Smooth muscle cell (in vitro differentiated cells): ENCODE data around the gene IGLL5. TPM values are rescaled to one million over a fixed set of nuclear protein-coding genes. Genes with fewer than 3 reads are reported as not detected.

ENCODE experiments used
- DNase-seq: peaks from one replicate; lab custom pipeline; 2025; ENCODE audit not compliant: unreplicated experiment; lab: John Stamatoyannopoulos, UW
- H2AFZ ChIP-seq: fragments of 200-600 bp; sonication (generic); 2 replicates; pipeline ENCODE4 v1.6.0; 2016; ENCODE audit warnings: antibody characterized with exemption, low read depth, mild to moderate bottlenecking
- H3F3A ChIP-seq: fragments of 200-600 bp; sonication (generic); 2 replicates; pipeline ENCODE4 v1.6.0; 2017; ENCODE audit warnings: antibody characterized with exemption, low read depth
- H3K27ac ChIP-seq: fragments of 200-600 bp; sonication (generic); 2 replicates; pipeline ENCODE4 v1.5.1; 2016; ENCODE audit warnings: low read depth, mild to moderate bottlenecking
- H3K27me3 ChIP-seq: fragments of 200-600 bp; sonication (generic); 2 replicates; pipeline ENCODE4 v1.6.1; 2016; ENCODE audit warnings: low read depth, mild to moderate bottlenecking
- H3K36me3 ChIP-seq: fragments of 200-600 bp; sonication (generic); 2 replicates; pipeline ENCODE4 v1.5.1; 2016; ENCODE audit warnings: low read depth
- H3K4me1 ChIP-seq: fragments of 200-600 bp; sonication (generic); 2 replicates; pipeline ENCODE4 v1.5.1; 2016; ENCODE audit warnings: low read depth
- H3K4me2 ChIP-seq: fragments of 200-600 bp; sonication (generic); 2 replicates; pipeline ENCODE4 v1.6.0; 2016; ENCODE audit warnings: mild to moderate bottlenecking
- H3K4me3 ChIP-seq: fragments of 200-600 bp; sonication (generic); 2 replicates; pipeline ENCODE4 v1.5.1; 2016; ENCODE audit warnings: mild to moderate bottlenecking
- H3K79me2 ChIP-seq: fragments of 200-600 bp; sonication (generic); 2 replicates; pipeline ENCODE4 v1.6.0; 2016; ENCODE audit warnings: low read depth, mild to moderate bottlenecking
- H3K9ac ChIP-seq: fragments of 200-600 bp; sonication (generic); 2 replicates; pipeline ENCODE4 v1.6.0; 2016; ENCODE audit warnings: low read depth
- H3K9me3 ChIP-seq: fragments of 200-600 bp; sonication (generic); replicated peaks from 2 replicates; pipeline ENCODE4 v1.5.1; 2016; ENCODE audit warnings: low read depth
- H4K20me1 ChIP-seq: fragments of 200-600 bp; sonication (generic); 2 replicates; pipeline ENCODE4 v1.6.0; 2016; ENCODE audit warnings: low read depth
- WGBS: methylation state at CpG from one replicate; pipeline ENCODE4 v1.1.7; 2016; ENCODE audit warnings: low lambda C conversion rate; 5-methylcytosine and 5-hydroxymethylcytosine counted together
- polyA plus RNA-seq: library from polyadenylated mRNA; unstranded; fragments of >200 nt; fragmentation: Nextera tagmentation; extraction: Ambion mirVana; gene quantifications from 2 replicates; pipeline ENCODE4 v1.2.1, GENCODE V29; 2016
- total RNA-seq: library from RNA; depleted of rRNA; stranded (reverse); fragments of >200 nt; gene quantifications from 2 replicates; pipeline ENCODE4 v1.2.3, GENCODE V29; 2014
- TF ChIP-seq, protein P1 (sequence below): fragments of 200-600 bp; sonication (generic); IDR thresholded peaks from 2 replicates; pipeline ENCODE4 v1.5.1; 2017; ENCODE audit warnings: borderline replicate concordance, mild to moderate bottlenecking, antibody characterized with exemption; ENCODE audit not compliant: insufficient read depth, poor library complexity, severe bottlenecking

The IGLL5 gene
- total and polyA plus RNA-seq, 2 experiments from 2014 or later = not detected

DNA sequence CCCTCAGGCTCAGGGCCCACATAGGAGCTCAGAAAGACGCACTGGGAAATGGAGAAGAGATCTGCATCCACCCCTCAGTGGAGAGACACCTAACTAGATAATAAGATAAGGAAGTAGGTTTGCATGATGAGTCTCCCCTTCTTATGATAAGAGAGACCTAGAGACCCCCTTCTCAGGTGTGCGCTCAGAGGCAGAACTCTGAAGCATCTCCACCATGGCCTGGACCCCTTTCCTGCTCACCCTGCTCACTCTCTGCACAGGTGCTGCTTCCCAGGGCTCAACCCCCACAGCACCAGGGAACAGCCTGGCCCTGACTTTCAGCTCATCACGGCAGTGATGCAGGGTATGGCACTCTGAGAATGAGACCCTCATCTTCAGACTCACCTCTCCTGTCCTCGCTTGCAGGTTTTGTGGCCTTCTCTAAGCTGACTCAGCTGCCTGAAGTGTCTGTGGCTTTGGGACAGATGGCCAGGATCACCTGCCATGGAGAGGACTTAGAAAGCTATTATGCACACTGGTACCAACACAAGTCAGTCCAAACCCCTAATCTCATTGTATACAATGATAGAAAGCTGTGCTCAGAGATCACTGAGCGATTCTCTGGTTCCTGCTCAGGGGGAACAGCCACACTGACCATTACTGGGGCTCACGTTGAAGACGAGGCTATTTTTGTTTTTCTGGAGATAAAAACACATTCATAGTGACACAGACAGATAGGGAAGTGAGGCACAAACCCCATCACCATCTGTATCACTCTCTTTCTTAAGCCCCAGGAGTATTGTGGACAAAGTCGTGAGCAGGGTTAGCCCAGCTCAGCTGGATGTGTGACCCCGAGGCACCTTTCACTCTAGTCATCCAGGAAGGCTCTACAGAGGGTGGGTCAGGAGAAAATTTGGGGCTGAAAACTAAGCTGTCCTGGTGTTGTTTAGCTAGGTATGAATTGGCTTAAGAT, 29.7 kb upstream of the IGLL5 start:
- Histone ChIP-seq H3K4me2 (no peak overlapping the region), H3K9me3 (no peaks in the 10 kb centered on the region), H4K20me1 (no peaks in the 10 kb centered on the region), H3K4me3 (no peak overlapping the region), H3K27me3 (peaks cover 76% of the 10 kb centered on the region), H3K9ac (no peak overlapping the region), H2AFZ (no peak overlapping the region), H3F3A (no peaks in the 10 kb centered on the region), H3K36me3 (no peaks in the 10 kb centered on the region), H3K27ac (no peak overlapping the region), H3K4me1 (no peaks in the 10 kb centered on the region), H3K79me2 (no peaks in the 10 kb centered on the region)
- WGBS = 76% methylated on average over 9 of the region's 9 CpGs
- TF ChIP-seq, protein P1, sequence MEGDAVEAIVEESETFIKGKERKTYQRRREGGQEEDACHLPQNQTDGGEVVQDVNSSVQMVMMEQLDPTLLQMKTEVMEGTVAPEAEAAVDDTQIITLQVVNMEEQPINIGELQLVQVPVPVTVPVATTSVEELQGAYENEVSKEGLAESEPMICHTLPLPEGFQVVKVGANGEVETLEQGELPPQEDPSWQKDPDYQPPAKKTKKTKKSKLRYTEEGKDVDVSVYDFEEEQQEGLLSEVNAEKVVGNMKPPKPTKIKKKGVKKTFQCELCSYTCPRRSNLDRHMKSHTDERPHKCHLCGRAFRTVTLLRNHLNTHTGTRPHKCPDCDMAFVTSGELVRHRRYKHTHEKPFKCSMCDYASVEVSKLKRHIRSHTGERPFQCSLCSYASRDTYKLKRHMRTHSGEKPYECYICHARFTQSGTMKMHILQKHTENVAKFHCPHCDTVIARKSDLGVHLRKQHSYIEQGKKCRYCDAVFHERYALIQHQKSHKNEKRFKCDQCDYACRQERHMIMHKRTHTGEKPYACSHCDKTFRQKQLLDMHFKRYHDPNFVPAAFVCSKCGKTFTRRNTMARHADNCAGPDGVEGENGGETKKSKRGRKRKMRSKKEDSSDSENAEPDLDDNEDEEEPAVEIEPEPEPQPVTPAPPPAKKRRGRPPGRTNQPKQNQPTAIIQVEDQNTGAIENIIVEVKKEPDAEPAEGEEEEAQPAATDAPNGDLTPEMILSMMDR = no peak
- DNase-seq = no peak

DNA sequence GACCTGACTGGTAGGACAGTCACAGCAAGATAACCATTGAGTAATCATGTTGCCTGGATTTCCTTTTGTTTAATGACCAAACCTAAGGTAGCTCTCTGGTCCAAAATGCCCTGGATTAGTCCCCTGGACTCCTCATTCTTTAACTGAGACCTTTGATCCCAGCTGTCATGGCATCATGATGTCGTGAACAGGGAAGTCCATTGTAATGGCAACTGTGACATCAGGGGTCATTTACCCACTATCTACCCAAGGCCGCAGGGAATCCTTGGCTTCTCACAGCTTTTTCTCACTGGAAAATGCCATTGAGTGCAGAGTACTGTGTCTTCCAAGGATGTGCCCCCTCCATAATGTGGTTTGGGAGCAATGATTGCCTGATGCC, 29.1 kb upstream of the IGLL5 start:
- 78% methylated on average over 2 of the region's 2 CpGs for WGBS
- Histone ChIP-seq H4K20me1 (no peaks in the 10 kb centered on the region), H3K36me3 (no peaks in the 10 kb centered on the region), H3K27ac (no peak overlapping the region), H3K9ac (no peak overlapping the region), H3K79me2 (no peaks in the 10 kb centered on the region), H3K4me2 (no peak overlapping the region), H2AFZ (no peak overlapping the region), H3K4me3 (no peak overlapping the region), H3F3A (no peaks in the 10 kb centered on the region), H3K4me1 (no peaks in the 10 kb centered on the region), H3K9me3 (no peaks in the 10 kb centered on the region), H3K27me3 (peaks cover 72% of the 10 kb centered on the region)
- no peak for DNase-seq
- TF ChIP-seq, protein P1 = no peak

DNA sequence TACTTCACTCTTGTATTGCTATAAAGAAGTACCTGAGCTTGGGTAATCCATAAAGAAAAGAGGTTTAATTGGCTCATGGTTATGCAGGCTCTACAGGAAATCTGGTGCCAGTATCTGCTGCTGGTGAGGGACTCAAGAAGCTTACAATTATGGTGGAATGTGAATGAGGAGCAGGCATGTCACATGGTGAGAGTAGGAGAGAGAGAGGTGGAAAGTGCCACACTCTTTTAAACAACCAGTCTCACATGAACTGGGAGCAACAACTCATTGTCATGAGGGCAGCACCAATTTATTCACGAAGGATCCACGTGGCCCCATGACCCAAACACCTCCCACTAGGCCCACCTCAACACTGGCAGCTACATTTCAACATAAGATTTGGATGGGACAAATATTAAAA, 24.6 kb upstream of the IGLL5 start:
- WGBS = 74% methylated on average over 2 of the region's 2 CpGs
- Histone ChIP-seq H3K79me2 (no peaks in the 10 kb centered on the region), H3K27ac (no peak overlapping the region), H3K9ac (no peak overlapping the region), H3K4me1 (no peaks in the 10 kb centered on the region), H3K4me3 (no peak overlapping the region), H3K9me3 (no peaks in the 10 kb centered on the region), H3K36me3 (no peaks in the 10 kb centered on the region), H3K27me3 (peaks cover 89% of the 10 kb centered on the region), H2AFZ (no peak overlapping the region), H4K20me1 (no peaks in the 10 kb centered on the region), H3F3A (no peaks in the 10 kb centered on the region), H3K4me2 (no peak overlapping the region)
- TF ChIP-seq, protein P1 = no peak
- DNase-seq = no peak
